Duodenal mucosa (tissue), 2 donors: ENCODE data around the gene EVL.

Experiments
- H3K27ac ChIP-seq: one replicate; pipeline ENCODE4 v1.7.0; 2013; ENCODE audit warnings: low read depth, low read length
- H3K27me3 ChIP-seq, 2 donors: one replicate each; pipeline ENCODE4 v1.7.0; 2013; ENCODE audit warnings: low read length in 2 of 2, control low read depth in 1 of 2; ENCODE audit not compliant: insufficient read depth in 2 of 2, control insufficient read depth in 1 of 2
- H3K36me3 ChIP-seq, 2 donors: one replicate each; pipeline ENCODE4 v1.7.0; 2013; ENCODE audit warnings: low read length in 2 of 2, control low read depth in 1 of 2; ENCODE audit not compliant: insufficient read depth in 2 of 2, control insufficient read depth in 1 of 2
- H3K4me1 ChIP-seq, 2 donors: one replicate each; pipeline ENCODE4 v1.7.0; 2013; ENCODE audit warnings: low read length in 2 of 2, control low read depth in 1 of 2; ENCODE audit not compliant: insufficient read depth in 2 of 2, control insufficient read depth in 1 of 2
- H3K4me3 ChIP-seq, 2 donors: one replicate each; pipeline ENCODE4 v1.7.0; 2013; ENCODE audit warnings: low read length in 2 of 2, low read depth in 1 of 2
- H3K9ac ChIP-seq, 2 donors: one replicate each; pipeline ENCODE4 v1.7.0; 2013; ENCODE audit warnings: low read length in 2 of 2, low read depth in 1 of 2
- H3K9me3 ChIP-seq, 2 donors: one replicate each; pipeline ENCODE4 v1.7.0; 2013; ENCODE audit warnings: low read length in 2 of 2, control low read depth in 1 of 2; ENCODE audit not compliant: control insufficient read depth in 1 of 2

The EVL gene

GRCh38 chr14:100115726-100116125 lies 50.5 kb downstream of the EVL start:
- H3K27ac ChIP-seq, result no peak overlapping the region
- H3K4me3 ChIP-seq, result no peak overlapping the region
- H3K9ac ChIP-seq, result no peak overlapping the region
- no peaks in the 10 kb centered on the region for H3K9me3 ChIP-seq
- no peaks in the 10 kb centered on the region for H3K27me3 ChIP-seq
- H3K36me3 ChIP-seq, result peaks cover 0 to 18% of the 10 kb centered on the region in 2 donors
- peaks cover 0 to 4% of the 10 kb centered on the region in 2 donors for H3K4me1 ChIP-seq

DNA sequence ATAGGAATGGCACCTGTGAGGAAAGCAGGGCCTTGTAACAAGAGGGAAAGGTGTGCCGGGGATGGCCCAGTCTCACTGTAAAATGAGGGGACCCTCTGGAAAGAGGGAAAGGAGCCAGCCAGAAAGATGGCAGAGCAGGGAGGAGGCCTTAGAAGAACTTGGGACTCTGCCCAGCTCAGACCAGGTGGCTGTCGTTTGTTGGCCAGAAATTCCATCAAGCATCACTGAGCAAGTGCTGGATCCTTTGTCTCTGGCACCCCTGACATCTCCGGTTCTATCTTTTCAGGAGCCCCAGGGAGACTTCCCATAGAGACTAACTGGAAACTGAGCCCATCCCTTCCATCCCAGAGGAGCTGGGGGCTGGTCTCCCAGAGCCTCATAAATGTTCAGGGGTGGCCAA lies 50.9 kb downstream of the EVL start:
- no peak overlapping the region for H3K27ac ChIP-seq
- H3K9ac ChIP-seq, result no peak overlapping the region
- H3K36me3 ChIP-seq, result peaks cover 0 to 18% of the 10 kb centered on the region in 2 donors
- H3K27me3 ChIP-seq, result no peaks in the 10 kb centered on the region
- peaks cover 0 to 4% of the 10 kb centered on the region in 2 donors for H3K4me1 ChIP-seq
- no peak overlapping the region for H3K4me3 ChIP-seq
- H3K9me3 ChIP-seq, result no peaks in the 10 kb centered on the region

DNA sequence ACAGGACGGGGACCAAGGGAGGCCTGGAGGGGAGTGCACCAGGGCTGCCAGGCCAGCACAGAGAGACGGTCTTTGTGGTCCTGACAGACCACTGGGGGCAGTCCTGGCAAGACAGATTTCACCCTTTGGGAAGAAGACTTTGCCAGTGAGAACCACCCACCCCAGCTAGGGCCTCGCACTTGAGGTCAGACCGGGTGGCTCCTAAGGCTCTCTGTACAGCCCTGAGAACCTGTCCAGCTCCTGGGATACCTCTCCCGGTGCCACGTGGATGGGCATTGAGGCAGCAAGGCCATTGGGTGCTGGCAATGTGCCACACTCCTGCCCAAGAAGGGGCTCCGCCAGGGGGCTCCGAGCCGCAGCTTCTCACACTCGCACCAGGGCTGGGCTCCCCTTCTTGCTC lies 51.8 kb downstream of the EVL start:
- Histone ChIP-seq H3K9me3 (no peaks in the 10 kb centered on the region), H3K4me3 (no peak overlapping the region), H3K27me3 (no peaks in the 10 kb centered on the region), H3K9ac (no peak overlapping the region), H3K27ac (no peak overlapping the region), H3K4me1 (peaks cover 0 to 4% of the 10 kb centered on the region in 2 donors), H3K36me3 (peaks cover 0 to 21% of the 10 kb centered on the region in 2 donors)

GRCh38 chr14:100117633-100118395 lies 52.6 kb downstream of the EVL start:
- Histone ChIP-seq H3K4me3 (no peak overlapping the region), H3K36me3 (peaks cover 0 to 25% of the 10 kb centered on the region in 2 donors), H3K9ac (no peak overlapping the region), H3K4me1 (peaks cover 0 to 4% of the 10 kb centered on the region in 2 donors), H3K27ac (no peak overlapping the region), H3K9me3 (no peaks in the 10 kb centered on the region), H3K27me3 (no peaks in the 10 kb centered on the region)

DNA sequence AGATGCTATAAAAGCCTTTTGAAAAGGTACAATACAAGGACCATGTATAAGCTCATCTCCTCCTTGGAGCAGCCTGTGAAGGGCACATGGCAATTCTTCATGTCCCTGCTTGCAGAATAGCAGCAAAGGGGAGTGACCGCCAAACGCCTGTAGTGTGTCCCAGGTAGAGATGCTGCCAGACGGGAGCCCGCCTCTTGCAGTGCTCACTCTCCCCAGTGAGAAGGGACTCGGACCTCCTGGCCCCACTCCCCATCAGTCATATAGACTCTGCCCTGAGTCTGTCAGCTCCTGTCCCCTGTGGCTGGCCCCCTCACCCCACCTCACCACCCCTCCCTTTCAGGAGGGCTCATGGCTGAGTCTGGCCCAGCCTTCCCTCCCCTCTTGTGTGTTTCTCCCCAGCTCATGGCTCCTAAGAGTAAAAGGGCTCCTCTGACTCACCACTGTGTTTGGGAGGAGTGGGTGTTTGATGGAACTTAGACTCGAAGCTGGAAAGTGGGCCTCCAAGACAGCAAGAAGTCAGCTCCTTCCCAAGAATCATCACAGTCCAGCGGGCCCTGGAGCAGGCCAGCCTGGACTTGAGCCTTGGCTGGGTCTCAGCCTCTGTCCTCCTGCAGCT lies 53.3 kb downstream of the EVL start:
- H3K27me3 ChIP-seq, result no peaks in the 10 kb centered on the region
- no peak overlapping the region for H3K27ac ChIP-seq
- H3K9ac ChIP-seq, result no peak overlapping the region
- peaks cover 0 to 4% of the 10 kb centered on the region in 2 donors for H3K4me1 ChIP-seq
- no peak overlapping the region for H3K4me3 ChIP-seq
- no peaks in the 10 kb centered on the region for H3K9me3 ChIP-seq
- H3K36me3 ChIP-seq, result peaks cover 2 to 27% of the 10 kb centered on the region in 2 donors

DNA sequence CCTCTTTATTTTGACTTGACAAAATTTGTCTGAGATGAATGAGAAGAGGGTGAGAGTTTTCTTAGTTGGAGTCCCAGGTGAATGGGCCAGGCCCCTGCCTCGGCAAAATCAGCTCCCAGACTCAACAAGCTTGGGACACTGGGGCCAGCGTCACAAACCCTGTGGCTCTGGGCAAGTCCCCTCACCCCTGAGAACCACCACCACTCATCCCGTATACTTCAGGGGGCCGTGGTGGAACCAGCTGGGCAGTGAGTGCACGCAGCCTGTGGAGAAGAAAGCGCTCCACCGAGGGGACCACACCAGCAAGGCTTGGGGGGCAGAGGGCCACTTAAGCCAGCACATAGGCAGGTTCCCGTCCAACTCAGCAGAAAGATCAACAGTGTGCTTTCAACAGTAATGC lies 54.0 kb downstream of the EVL start:
- H3K4me3 ChIP-seq, result no peak overlapping the region
- no peak overlapping the region for H3K9ac ChIP-seq
- peaks cover 5 to 35% of the 10 kb centered on the region in 2 donors for H3K36me3 ChIP-seq
- peaks cover 0 to 4% of the 10 kb centered on the region in 2 donors for H3K4me1 ChIP-seq
- H3K27me3 ChIP-seq, result no peaks in the 10 kb centered on the region
- no peak overlapping the region for H3K27ac ChIP-seq
- H3K9me3 ChIP-seq, result no peaks in the 10 kb centered on the region

GRCh38 chr14:100120522-100121269 lies 55.5 kb downstream of the EVL start:
- H3K4me1 ChIP-seq, result peaks cover 0 to 4% of the 10 kb centered on the region in 2 donors
- no peak overlapping the region for H3K4me3 ChIP-seq
- no peak overlapping the region for H3K27ac ChIP-seq
- H3K27me3 ChIP-seq, result no peaks in the 10 kb centered on the region
- peaks cover 5 to 46% of the 10 kb centered on the region in 2 donors for H3K36me3 ChIP-seq
- H3K9me3 ChIP-seq, result no peaks in the 10 kb centered on the region
- H3K9ac ChIP-seq, result no peak overlapping the region

GRCh38 chr14:100121643-100122480 lies 56.6 kb downstream of the EVL start:
- Histone ChIP-seq H3K9me3 (no peaks in the 10 kb centered on the region), H3K9ac (no peak overlapping the region), H3K36me3 (peaks cover 5 to 50% of the 10 kb centered on the region in 2 donors), H3K4me3 (no peak overlapping the region), H3K27me3 (no peaks in the 10 kb centered on the region), H3K4me1 (peaks cover 0 to 4% of the 10 kb centered on the region in 2 donors), H3K27ac (no peak overlapping the region)

GRCh38 chr14:100122481-100123223 lies 57.4 kb downstream of the EVL start:
- H3K9ac ChIP-seq, result no peak overlapping the region
- H3K9me3 ChIP-seq, result no peaks in the 10 kb centered on the region
- H3K27ac ChIP-seq, result no peak overlapping the region
- H3K4me3 ChIP-seq, result no peak overlapping the region
- H3K27me3 ChIP-seq, result no peaks in the 10 kb centered on the region
- peaks cover 5 to 54% of the 10 kb centered on the region in 2 donors for H3K36me3 ChIP-seq
- peaks cover 0 to 3% of the 10 kb centered on the region in 2 donors for H3K4me1 ChIP-seq
